Dendritic cell treated with granulocyte-macrophage colony-stimulating factor and Interleukin-4, amounts not matched to agents 40 ng/mL and 50 ng/mL, for 4 days (primary cell): ENCODE results near the gene MBTPS1.
"Not testable (repeated sequence)": the region's sequence is repeated elsewhere in the genome, so short reads cannot be mapped to it uniquely, and the experiment has no call there.

Experiments used
- H3K27ac Mint-ChIP-seq: one replicate; pipeline ENCODE4 v1.8.0; 2022; ENCODE audit warnings: mild to moderate bottlenecking, mixed read lengths
- H3K27me3 Mint-ChIP-seq: one replicate; pipeline ENCODE4 v1.8.0; 2022; ENCODE audit warnings: mild to moderate bottlenecking, mixed read lengths
- H3K36me3 Mint-ChIP-seq: one replicate; pipeline ENCODE4 v1.8.0; 2022; ENCODE audit warnings: low read depth, mixed read lengths
- H3K4me1 Mint-ChIP-seq: one replicate; pipeline ENCODE4 v1.8.0; 2022; ENCODE audit warnings: low read depth, mixed read lengths
- H3K4me3 Mint-ChIP-seq: one replicate; pipeline ENCODE4 v1.8.0; 2022; ENCODE audit warnings: mild to moderate bottlenecking, moderate library complexity, mixed read lengths
- H3K9me3 Mint-ChIP-seq: one replicate; pipeline ENCODE4 v1.8.0; 2022; ENCODE audit warnings: mixed read lengths
- intact Hi-C: fragments of 100-400 bp; cut with micrococcal nuclease; formaldehyde crosslinking; loops from one replicate; pipeline ENCODE4 v1.15.0; 2022

MBTPS1 gene

DNA sequence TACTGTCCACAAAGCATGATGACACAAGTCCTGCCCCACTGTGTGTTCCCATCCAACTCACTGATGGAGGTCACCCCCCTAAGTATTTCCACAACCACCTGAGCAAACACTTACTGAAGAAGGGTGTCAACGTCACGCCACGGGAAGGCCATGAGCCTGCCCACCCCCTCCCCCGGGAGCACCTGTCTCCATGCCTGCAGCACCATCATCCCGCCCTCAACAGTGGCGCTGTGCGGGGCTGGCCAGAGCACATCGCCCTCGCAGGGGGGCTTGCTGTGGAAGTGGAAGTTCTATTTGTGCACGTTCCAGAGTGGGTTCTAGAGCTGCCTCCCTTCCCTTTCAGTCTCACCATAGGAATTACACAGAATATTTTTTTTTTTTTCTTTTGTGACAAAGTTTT lies 4.3 kb upstream of the MBTPS1 start:
- intact Hi-C loops, result no loop called here
- Mint-ChIP-seq H3K27ac (no peak overlapping the region), H3K4me1 (peaks cover 11% of the 10 kb centered on the region), H3K4me3 (no peak overlapping the region), H3K36me3 (peaks cover 41% of the 10 kb centered on the region), H3K27me3 (peaks cover 2% of the 10 kb centered on the region), H3K9me3 (no peaks in the 10 kb centered on the region)

DNA sequence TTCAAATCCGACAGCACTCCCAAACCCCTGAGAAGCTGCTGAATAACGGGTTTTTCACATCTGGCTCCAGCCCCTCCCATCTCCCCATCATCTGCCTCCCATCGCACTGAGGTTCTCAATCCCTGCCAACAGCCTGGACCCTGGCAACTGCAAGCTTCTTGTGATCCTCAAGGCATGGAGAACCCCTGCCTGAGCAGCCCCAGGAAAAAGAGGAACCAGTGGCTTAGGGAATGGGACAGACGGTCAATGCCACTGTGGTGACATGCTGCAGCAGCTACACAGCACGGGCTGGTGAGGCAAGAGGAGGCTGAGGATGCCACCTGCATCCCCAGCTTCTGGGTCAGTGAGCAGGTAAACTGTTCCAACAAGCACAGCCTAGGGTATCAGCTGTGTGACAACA lies 3.3 kb upstream of the MBTPS1 start:
- no peaks in the 10 kb centered on the region for H3K9me3 Mint-ChIP-seq
- peaks cover 2% of the 10 kb centered on the region for H3K27me3 Mint-ChIP-seq
- intact Hi-C loops, result no loop called here
- peaks cover 19% of the 10 kb centered on the region for H3K4me1 Mint-ChIP-seq
- no peak overlapping the region for H3K27ac Mint-ChIP-seq
- no peak overlapping the region for H3K4me3 Mint-ChIP-seq
- H3K36me3 Mint-ChIP-seq, result peaks cover 32% of the 10 kb centered on the region

DNA sequence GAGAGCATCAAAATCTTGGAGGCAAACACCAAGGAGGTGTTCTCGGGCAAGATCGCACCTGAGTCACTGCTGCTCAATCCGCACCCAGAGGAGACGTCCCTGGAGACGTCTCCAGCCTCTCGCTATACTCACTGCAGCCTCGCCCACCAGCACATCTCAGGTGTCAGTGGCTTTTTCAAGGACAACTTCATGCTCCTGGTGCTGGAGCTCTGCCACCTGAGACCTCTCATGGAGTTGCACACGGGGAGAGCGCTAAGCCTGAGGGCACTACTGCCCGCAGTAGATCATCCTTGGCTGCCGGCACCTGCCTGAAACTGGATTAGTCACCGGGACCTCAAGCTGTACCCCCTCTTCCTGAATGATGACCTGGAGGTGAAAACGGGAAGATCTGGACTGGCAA lies 2.6 kb upstream of the MBTPS1 start:
- no peaks in the 10 kb centered on the region for H3K9me3 Mint-ChIP-seq
- no peak overlapping the region for H3K4me3 Mint-ChIP-seq
- H3K27me3 Mint-ChIP-seq, result peaks cover 2% of the 10 kb centered on the region
- intact Hi-C loops, result no loop called here
- peaks cover 25% of the 10 kb centered on the region for H3K36me3 Mint-ChIP-seq
- no peak overlapping the region for H3K27ac Mint-ChIP-seq
- H3K4me1 Mint-ChIP-seq, result peaks cover 26% of the 10 kb centered on the region

DNA sequence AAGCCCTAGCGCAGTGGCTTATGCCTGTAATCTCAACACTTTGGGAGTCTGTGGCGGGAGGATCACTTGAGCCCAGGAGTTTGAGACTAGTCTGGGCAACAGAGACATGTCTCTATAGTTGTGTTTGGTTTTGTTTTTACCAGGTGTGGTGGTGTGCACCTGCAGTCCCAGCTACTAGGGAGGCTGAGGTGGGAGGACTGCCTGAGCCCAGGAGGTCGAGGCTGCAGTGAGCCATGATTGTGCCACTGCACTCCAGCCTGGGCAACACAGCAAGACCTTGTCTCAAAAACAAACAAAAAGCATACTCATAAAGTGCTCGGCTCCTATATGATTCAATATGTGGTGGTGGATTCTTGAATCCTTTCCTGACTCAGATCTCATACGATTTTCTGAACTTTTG lies 1.6 kb upstream of the MBTPS1 start:
- H3K27me3 Mint-ChIP-seq, H3K4me3 Mint-ChIP-seq, H3K27ac Mint-ChIP-seq, intact Hi-C loops, H3K9me3 Mint-ChIP-seq: not testable (repeated sequence)
- Mint-ChIP-seq H3K4me1 (peaks cover 29% of the 10 kb centered on the region), H3K36me3 (peaks cover 21% of the 10 kb centered on the region)

DNA sequence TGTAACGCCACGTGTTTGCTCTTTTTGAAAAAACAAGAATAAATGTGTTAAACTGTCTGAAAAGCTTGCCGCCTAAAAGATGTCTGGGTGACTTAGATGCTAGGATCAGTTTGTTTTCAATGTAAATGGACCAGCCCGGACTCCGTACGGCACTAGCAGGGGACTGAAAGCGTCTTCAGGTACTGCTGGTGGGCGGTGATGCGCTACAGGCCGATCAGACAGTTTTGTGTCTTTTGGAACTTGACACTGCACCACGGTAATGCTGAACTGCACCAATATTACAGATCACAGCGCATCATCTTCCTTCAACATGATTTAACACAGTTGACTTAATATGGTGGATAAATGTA lies 727 bp upstream of the MBTPS1 start:
- intact Hi-C loops, result loop anchor here (2.0 kb wide), 3 partner anchors 27 to 69 kb away; partner anchors contain the start of genes DNAAF1, HSDL1 and TAF1C
- Mint-ChIP-seq H3K4me1 (peaks cover 29% of the 10 kb centered on the region), H3K9me3 (no peaks in the 10 kb centered on the region), H3K27ac (peak overlapping the region; percentile 85), H3K4me3 (peak overlapping the region; percentile 83), H3K36me3 (peaks cover 14% of the 10 kb centered on the region), H3K27me3 (peaks cover 2% of the 10 kb centered on the region)

DNA sequence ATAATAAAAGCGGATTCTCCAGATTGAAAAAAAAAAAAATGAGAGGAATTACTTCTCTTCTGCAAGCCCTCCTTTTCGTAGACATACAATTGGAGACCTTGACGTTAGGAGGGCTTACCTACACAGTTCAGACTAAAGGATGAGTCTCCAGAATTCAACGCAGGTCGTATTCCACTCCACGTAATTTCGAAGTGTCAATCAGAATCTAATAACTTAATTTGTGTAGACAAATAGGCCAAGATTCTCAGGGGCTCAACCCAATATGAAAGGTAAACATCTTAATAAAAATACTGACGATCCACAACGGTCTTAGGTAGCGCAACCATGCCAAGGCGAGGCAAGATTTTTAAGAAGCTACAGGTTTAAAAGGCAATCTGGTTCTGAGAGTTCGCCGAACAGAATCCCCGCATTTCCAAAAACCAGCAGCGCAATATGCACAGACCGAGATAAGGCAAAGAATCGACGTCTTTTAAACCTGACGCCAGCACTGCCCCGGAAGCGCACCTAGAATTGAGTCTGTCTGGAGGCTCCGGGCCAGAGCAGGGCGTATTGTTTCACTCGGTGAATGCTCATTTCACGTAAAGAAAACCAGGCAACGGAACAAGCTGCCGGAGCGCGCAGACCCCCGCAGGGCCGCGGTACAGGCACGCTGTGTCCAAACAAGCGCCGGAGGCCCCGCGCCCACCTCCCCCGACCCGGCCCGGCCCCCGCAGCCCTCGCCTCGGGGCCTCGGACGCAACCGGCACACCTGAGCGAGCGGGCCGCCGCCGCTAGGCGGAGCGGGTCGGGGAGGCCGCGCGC lies 623 bp downstream of the MBTPS1 start:
- peaks cover 2% of the 10 kb centered on the region for H3K27me3 Mint-ChIP-seq
- intact Hi-C loops, result loop anchor here (2.0 kb wide), 3 partner anchors 29 to 71 kb away; partner anchors contain the start of genes DNAAF1, HSDL1 and TAF1C
- H3K4me3 Mint-ChIP-seq, result peak overlapping the region; percentile 83
- no peaks in the 10 kb centered on the region for H3K9me3 Mint-ChIP-seq
- peak overlapping the region; percentile 85 for H3K27ac Mint-ChIP-seq
- peaks cover 34% of the 10 kb centered on the region for H3K4me1 Mint-ChIP-seq
- H3K36me3 Mint-ChIP-seq, result peaks cover 3% of the 10 kb centered on the region

DNA sequence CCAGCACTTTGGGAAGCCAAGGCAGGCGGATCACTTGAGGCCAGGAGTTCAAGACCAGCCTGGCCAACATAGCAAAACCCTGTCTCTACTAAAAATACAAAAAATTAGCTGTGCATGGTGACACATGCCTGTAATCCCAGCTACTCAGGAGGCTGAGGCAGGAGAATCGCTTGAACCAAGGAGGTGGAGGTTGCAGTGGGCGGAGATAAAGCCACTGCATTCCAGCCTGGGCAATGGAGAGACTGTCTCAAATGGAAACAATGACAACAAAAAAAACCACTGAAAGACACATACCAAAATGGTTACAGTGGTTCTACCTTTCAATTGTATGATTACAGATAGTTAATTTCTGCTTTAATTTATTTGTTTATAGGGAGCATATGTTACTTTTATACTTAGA lies 4.8 kb downstream of the MBTPS1 start:
- Mint-ChIP-seq H3K36me3 (peaks cover 33% of the 10 kb centered on the region), H3K27ac (peak overlapping the region; percentile 23), H3K4me1 (peaks cover 51% of the 10 kb centered on the region)
- H3K4me3 Mint-ChIP-seq, H3K27me3 Mint-ChIP-seq, H3K9me3 Mint-ChIP-seq, intact Hi-C loops: not testable (repeated sequence)

DNA sequence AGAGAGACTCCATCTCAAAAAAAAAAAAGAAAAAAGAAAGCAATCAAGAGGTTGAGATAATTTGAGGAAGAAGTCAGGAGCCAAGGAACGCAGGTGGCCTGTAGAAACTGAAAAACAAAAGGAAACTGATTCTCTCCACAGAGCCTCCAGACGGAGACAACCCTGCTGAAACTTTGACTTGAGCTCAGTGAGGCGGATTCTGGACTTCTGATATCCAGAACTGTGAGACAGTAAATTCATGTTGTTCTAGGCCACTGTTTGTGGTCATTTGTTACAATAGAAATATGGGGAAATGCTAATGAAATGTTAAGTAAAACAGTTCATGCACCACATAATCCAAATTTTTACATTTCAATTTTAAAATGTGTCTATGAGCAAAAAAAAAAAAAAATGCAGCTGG lies 5.2 kb downstream of the MBTPS1 start:
- H3K27ac Mint-ChIP-seq, result peak overlapping the region; percentile 23
- intact Hi-C loops, result no loop called here

DNA sequence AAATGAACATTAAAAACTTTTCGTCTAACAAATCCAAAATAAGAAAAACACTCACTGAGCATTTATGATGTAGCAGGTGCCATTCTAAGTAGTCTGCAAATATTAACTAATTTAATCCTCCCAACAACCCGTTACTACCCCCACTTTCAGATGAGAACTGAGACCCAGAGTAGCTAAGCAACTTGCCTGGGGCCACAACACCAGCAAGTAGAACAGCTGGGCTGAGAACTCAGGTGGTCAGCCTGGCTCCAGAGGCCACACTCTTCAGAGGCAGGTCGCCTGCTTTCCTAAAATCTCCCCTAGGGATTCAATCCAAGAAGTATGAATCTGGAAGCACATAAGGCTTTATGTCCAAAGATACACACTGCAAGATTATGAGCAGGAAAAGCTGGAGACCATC lies 6.2 kb downstream of the MBTPS1 start:
- no peaks in the 10 kb centered on the region for H3K9me3 Mint-ChIP-seq
- no peak overlapping the region for H3K27ac Mint-ChIP-seq
- no peaks in the 10 kb centered on the region for H3K27me3 Mint-ChIP-seq
- H3K4me1 Mint-ChIP-seq, result peaks cover 60% of the 10 kb centered on the region
- H3K36me3 Mint-ChIP-seq, result peaks cover 46% of the 10 kb centered on the region
- intact Hi-C loops, result no loop called here
- no peak overlapping the region for H3K4me3 Mint-ChIP-seq

More for the DNA sequence above, 5.2 kb downstream of the MBTPS1 start:
- H3K9me3 Mint-ChIP-seq, result no peaks in the 10 kb centered on the region
- H3K27me3 Mint-ChIP-seq, result no peaks in the 10 kb centered on the region
- H3K4me3 Mint-ChIP-seq, result no peak overlapping the region
- H3K4me1 Mint-ChIP-seq, result peaks cover 56% of the 10 kb centered on the region
- H3K36me3 Mint-ChIP-seq, result peaks cover 38% of the 10 kb centered on the region

DNA sequence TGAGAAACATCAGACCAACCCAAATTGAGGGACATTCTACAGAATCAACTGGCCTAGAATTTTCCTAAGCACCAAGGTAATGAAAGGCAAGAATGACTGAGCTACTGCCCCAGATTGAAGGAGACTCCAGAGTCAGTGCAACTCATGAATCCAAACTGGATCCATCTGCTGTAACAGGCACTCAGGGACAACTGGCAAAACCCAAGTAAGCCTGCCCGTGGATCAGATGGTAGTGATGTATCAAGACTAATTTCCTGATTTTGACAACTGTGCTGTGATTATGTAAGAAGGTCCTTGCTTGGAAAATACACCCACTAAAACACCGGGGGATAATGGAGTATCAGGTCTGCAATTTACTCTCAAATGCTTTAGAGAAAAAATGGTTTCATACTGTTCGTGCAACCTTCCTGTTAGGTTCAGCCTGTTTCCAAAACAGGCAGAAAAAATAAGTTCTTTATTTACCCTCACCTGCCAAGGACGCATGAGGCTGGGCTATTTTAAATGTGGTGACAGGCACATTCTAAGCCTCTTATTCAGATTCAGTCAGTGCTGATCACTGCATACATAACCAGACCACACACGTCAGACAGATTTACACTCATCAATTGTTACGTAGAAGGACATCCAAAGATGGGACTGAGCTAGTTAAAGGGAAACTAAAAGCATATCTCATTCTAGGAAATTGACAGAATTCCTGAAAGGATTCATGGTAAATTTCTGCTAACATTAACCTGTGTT lies 7.0 kb downstream of the MBTPS1 start:
- intact Hi-C loops, result no loop called here
- Mint-ChIP-seq H3K4me3 (no peak overlapping the region), H3K4me1 (peaks cover 57% of the 10 kb centered on the region), H3K36me3 (peaks cover 53% of the 10 kb centered on the region), H3K27me3 (no peaks in the 10 kb centered on the region), H3K9me3 (no peaks in the 10 kb centered on the region), H3K27ac (no peak overlapping the region)

DNA sequence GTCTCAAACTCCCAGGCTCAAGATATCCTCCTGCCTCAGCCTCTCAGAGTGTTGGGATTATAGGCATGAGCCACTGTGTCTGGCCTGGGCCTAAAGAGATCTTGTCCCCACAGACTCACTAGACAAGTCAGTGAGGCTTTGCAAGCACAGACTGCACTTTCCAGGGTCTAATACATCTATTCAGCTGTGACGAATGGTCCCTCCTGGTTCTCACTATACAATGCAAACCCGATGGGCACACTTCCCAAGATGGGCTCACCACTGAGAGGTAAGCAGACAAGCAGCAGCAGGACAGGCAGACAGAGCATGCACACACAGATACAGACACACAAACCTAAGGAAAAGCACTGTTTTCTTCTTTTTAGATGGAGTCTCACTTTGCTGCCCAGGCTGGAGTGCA lies 8.8 kb downstream of the MBTPS1 start:
- no peak overlapping the region for H3K27ac Mint-ChIP-seq
- H3K27me3 Mint-ChIP-seq, result no peaks in the 10 kb centered on the region
- no peaks in the 10 kb centered on the region for H3K9me3 Mint-ChIP-seq
- H3K4me3 Mint-ChIP-seq, result no peak overlapping the region
- intact Hi-C loops, result no loop called here
- H3K36me3 Mint-ChIP-seq, result peaks cover 53% of the 10 kb centered on the region
- peaks cover 57% of the 10 kb centered on the region for H3K4me1 Mint-ChIP-seq

DNA sequence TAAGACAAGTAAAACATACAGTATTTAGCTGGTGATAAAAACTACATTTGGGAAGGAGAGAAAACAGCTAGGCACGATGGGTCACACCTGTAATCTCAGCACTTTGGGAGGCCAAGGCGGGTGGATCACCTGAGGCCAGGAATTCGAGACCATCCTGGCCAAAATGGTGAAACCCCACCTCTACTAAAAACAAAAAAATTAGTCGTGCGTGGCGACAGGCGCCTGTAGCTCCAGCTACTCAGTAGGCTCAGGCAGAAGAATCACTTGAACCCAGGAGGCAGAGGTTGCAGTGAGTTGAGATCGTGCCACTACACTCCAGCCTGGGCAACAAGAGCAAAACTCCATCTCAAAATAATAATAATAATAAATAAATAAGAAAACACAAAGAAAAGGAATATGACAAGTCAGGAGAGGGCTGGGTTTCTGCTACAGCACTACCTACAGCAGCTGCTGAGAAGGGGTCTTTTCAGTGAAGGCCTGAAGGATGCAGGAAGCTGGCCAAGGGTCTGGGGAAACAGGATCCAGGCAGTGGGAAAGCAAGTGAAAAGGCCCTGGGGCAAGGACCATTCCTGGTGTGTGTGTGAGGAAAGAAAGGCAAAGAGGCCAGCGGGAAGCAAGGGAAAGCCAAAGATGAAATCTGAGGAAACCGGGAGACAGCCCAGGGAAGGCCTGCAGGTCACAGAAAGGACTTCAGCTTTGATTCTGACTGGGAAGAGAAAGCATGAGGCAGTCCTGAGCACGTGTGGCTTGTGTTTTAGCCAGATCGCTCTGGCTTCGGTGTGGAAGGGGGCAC lies 10.6 kb downstream of the MBTPS1 start:
- H3K36me3 Mint-ChIP-seq, result peaks cover 61% of the 10 kb centered on the region
- peaks cover 69% of the 10 kb centered on the region for H3K4me1 Mint-ChIP-seq
- H3K9me3 Mint-ChIP-seq, result no peaks in the 10 kb centered on the region
- H3K4me3 Mint-ChIP-seq, result no peak overlapping the region
- no peak overlapping the region for H3K27ac Mint-ChIP-seq
- no peaks in the 10 kb centered on the region for H3K27me3 Mint-ChIP-seq
- intact Hi-C loops, result no loop called here

DNA sequence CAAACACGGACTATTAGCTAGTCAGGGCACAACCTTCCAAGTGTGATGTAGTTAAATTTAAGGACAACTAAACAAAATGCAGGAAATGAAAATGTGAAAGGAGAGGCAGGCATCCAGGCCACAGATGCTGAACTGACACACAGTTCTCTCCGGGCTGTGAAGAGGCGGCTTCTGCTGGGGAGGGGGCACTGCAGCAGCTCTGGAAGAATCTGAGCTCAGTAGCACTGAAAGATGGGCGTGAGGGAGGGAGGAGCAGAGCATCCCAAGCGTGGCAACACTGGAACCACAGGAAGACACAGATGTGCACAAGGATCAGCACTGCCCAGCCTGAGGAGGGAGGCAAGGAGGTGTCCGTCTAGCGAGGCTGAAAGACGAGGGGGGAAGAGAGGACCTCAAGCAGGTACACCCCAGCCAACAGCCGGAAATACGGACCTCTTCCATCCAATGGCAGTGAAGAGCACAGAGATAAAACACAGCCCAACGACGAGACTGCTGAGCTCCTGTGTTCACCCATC lies 11.4 kb downstream of the MBTPS1 start:
- Mint-ChIP-seq H3K9me3 (no peaks in the 10 kb centered on the region), H3K27ac (peak overlapping the region; percentile 50), H3K4me1 (peaks cover 69% of the 10 kb centered on the region), H3K27me3 (no peaks in the 10 kb centered on the region), H3K36me3 (peaks cover 61% of the 10 kb centered on the region), H3K4me3 (no peak overlapping the region)
- intact Hi-C loops, result no loop called here

DNA sequence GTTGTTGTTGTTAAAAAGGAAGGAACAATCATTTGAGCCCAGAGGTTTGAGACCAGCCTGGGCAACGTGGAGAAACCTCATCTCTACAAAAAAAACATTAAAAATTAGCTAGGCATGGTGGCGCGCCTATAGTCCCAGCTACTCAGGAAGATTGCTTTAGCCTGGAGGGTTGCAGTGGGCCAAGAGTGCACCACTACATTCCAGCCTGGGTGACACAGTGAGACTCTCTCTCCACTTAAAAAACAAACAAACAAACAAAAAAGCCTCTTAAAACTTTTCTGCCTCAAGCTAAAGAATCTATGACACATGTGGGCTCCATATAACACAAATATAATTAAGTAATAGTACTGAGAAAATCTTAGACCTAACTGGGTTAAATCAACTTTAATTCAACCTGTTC lies 12.5 kb downstream of the MBTPS1 start:
- H3K9me3 Mint-ChIP-seq, result no peaks in the 10 kb centered on the region
- H3K36me3 Mint-ChIP-seq, result peaks cover 68% of the 10 kb centered on the region
- intact Hi-C loops, result no loop called here
- peaks cover 68% of the 10 kb centered on the region for H3K4me1 Mint-ChIP-seq
- no peak overlapping the region for H3K4me3 Mint-ChIP-seq
- H3K27ac Mint-ChIP-seq, result no peak overlapping the region
- H3K27me3 Mint-ChIP-seq, result no peaks in the 10 kb centered on the region
